NCI-H1417 (cell line): ENCODE data around the gene PARP6.

Source experiments
- DNase-seq, 3 experiments: peaks; one replicate each; lab custom pipeline; 2025; lab: John Stamatoyannopoulos, UW

Gene PARP6

DNA sequence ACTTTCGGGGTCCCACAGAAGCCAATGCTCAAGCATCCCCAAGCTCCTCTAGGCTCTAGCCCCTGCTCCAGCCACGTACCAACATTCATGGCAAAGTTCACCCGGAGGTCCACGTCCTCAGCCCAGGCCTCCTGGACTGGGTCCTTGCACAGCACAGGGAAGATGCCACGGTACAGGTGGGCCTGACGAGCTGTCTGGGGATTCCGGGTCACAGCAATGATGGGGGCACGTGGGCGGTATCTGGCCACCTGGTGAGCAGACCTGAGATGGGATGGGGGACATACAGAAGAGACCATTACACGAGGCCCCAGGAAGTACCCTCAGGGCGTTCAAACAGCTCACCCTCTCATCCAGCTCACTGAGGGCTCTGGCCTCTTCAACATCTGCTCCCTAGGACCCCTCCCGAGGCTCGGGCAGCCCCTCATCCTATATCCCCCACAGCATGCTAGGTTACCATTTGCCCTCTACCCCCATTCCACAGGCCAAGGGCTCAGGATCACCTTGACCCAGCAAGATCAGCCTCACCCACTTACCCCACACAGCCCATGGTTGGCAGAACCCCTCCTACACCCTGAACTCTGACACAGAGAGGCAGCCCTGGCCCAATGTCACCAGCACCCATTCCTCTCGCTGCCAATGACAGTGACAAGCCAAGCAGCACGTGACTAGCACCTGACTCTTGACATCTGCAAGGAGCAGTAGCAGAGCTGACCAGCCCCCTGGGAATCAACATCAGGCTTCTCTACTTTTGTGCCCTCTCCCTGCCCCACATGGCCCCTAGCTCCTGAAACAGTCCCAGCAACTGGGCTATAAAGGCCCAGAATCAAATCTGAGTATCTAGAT, 71.7 kb downstream of the PARP6 start:
- DNase-seq: no peak

DNA sequence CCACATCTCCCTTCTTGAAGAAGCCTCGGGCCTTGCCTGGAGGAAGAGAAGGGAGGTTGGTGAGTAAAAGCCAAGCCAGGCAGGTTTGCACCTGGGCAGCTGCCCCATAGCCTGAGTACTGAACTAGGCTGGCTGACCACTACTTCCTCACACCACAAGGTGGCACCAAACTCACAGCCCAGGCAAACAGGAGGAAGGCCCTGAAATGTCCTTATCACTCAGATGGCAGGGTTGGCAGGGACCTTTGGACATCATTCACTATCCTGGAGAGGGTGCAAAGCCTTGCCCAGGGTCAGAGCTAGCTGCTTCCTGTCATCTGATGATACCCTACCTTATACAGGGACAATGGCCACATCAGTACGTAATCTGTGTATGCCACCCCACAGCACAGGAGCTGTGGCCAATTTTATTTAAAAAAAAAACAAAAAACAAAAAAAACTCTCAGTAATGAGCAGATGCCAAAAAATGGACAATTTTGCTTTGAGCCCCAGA, 72.6 kb downstream of the PARP6 start:
- DNase-seq: peak; percentile 65 to 86 (median 67)

DNA sequence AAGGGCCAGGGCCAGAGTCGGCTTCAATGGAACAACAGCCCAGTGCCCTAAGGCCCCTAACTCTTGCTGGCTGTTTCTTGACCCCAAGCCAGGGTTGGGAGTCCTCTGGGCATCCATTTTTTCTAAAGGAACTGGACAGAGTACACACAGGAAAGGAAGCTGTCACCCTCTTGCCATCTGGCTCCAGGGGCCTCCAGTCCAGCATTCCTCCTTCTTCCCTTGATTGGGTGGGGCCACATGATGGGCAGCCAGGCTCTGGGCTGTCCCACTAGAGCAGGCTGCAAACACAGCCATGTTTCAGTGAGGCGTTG, 73.2 kb downstream of the PARP6 start:
- DNase-seq: no peak

DNA sequence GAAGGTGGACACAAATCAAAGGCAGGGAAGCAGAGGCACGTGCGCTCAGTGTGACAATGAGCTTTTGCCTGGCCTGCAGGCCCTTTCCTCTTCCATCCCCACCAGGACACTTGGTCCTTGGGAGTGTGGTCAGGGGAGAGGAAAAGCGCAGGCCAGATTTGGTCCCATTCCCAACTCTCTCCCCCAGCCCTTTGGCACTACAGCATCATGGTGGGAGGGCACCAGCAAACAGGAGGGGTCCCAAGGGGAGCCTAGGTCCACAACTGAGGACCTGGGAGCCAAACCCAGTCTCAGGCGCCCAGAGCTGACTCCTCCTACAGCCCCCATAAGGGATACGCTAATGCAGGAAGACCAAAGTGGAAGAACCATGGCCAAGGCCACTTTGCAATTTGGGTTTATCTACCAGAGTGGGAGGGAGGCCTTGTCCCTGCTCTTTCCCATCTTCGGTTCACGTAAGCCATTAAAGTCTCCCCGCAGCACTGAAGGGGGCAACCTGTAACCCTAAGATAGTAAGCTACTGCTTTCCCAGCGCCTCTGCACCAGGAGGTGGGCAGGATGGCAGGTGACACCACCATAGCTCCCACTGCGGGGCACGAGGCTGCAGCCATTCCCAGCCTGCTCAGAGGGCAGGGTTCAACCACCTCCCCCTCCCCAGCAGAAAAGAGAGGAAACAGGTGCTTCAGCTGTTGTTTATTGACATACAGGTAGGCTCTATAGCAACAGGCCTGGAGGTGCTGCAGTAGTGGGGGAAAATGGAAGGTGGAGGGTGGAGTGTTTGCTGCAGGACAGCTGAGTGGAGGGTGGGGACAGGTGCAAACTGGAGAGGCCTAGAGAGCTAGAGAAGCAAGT, 73.8 kb downstream of the PARP6 start:
- DNase-seq: peak; percentile 68 to 93 (median 83)

DNA sequence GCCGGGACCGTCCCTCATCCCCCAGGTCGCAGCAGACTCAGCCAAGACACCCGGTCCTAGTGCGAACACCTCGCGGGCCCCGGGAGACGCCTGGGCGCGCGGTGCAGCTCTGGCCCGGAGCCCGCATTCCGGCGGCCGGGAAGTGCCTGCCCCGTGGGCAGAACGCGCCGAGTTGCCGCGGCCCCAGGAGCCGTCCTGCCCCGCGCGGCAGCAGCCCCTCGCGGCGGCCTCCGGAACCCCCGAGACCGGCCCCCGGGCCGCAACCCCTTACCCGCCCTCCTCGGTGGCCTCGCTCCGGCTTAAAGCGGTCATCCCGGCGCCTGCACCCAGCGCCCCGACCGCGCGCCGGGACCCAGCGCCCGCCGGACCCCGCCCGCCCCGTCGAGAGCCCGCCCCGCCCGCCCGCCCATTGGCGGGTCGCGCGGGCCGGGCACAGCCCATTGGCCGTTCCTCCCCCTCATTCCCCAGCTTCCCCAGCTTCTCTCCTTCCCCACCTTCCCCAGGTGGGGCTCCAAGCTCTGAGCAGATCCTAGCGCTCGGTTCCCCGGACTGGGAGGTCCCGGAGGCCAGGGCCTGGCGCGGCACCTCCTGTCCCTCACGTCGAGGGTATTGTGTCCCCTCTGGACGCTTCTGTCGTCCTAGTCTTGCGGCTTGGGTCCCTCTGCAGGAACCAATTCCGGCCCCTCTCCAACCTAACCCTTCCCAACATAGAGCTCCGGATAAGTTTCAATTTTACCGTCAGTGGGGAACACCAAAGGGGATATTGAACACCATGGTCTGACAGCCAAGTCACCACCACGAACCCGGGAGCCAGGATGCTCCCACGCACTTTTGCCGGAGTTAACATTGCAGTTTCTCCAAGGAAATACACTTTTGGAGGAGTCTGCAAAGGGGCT, 74.6 kb downstream of the PARP6 start, which contains the start of gene GRAMD2A:
Gene GRAMD2A (minus strand): TSS at position 328 of the 896 bp plus-strand sequence.
- DNase-seq: no peak

DNA sequence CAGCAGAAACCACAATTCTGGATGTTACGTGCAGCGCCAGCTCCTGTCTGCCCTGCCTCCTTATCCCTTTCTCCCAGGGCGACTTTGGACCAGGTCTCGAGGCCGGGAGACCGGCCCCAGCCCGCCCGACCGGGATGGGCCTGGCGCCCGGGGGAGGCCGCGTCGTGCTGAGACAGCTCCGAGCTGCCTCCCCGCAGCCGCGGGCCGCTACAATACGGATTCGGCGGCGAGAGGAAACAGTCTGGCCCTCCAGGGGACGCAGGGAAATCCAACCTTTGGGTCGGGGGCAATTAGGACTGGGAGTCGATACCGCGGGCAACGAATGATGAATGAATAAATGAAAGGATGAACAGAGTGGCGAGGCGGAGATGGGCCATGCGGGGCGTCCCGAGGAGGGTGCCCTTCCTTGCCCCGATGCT, 75.3 kb downstream of the PARP6 start:
- DNase-seq: no peak

DNA sequence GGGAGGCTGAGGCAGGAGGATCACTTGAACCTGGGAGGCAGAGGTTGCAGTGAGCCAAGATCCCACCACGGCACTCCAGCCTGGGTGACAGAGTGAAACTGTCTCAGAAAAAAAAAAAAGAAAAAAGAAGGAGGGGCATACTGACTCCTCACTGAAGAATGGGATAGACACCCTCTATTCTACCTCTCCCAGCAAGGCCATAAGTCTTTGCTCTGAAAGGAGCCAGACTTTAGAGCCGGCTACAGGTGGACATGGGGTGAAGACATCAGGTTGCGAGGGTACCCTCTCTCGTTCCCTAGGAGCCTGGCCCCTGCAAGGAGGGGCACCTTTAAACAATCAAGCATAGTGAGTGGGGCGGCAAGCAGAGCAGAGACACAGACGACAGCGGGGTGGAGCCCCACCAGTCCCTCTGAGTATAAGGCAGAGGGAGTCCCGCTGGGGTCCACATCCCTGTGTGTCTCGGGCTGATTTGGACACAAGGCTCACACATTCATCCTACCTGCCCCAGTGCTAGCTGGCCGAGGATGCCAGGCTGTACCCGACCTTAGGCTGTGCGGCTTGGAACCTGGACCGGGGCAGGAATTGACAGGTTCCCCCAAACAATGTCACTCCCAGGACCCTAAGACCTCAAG, 75.8 kb downstream of the PARP6 start:
- DNase-seq: no peak

DNA sequence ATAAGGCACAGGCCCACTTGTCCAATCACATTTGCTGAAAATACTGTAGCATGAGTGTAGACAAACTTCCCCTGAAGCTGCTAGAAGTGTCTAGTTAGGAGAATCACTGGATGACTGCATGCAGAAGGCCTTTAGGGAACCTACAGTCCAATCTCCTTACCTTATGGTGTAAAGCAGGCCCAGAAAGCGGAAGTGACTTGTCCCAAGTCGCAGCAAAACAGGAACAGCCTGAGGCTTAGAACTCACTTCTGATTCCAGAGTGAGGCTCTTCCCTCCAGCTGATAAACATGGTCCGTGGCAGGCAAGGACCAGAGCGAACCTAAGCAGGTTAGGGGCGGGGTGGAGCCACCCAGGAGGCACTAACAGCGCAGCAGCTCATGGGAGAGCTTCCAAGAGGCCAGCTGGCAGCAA, 77.2 kb downstream of the PARP6 start:
- peak; percentile 8 to 50 (median 14) for DNase-seq

DNA sequence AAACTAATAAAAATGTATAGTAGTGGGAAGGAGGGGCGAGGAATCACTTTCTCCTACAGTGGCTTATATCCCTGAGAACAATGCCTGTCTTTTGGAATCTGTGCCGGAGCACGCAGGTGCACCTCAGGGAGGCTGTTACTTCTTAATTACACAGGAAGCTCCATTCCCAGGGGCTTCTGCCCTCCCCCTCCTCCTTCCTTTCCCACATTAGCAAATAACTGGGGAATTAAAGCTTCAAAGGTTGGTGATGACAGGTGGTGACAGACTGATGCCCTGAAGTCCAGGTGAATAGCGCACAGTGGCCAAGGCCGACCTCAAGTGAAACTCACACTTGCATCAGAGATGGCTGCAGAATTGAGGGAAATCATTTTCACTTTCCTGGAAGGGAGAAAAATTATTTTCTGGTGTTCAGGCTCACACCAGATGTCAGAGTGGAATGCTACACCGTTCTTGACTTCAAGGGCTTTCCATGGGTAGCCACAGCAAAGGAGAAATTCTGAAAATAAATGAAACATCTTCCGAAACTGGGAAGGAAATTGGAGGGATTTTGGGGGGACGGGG, 78.4 kb downstream of the PARP6 start:
- DNase-seq: peak in 2 of 3 experiments; percentile 82 to 96

DNA sequence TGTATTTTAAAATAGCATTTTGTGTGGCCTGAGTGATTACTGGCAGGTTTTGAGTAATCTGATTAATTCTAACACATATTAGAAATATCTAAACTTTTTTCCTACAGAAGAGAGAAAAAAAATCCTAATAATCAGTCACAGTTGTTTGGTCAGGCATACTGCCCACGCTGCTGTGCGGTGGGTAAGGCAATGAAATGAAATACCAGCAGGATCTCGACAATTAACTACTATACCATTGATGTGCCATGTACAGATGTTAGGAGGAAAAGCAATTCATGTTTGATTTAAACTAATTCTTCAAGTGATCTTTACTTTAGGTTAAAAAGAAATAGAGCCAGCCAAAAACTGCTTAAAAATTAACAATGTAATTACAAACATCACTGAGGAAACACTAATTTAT, 79.9 kb downstream of the PARP6 start:
- DNase-seq: no peak
